H9 (cell line): ENCODE results near the gene SCOC. TPM values are rescaled to one million over a fixed set of nuclear protein-coding genes. Genes with fewer than 3 reads are reported as not detected.

Experiments used
- DNase-seq: peaks from one replicate; pipeline ENCODE4 v3.0.0-alpha.2; 2017
- H2AFZ ChIP-seq: one replicate; pipeline ENCODE4 v1.6.1; 2013; ENCODE audit warnings: mild to moderate bottlenecking, low read length, control low read depth, moderate library complexity
- H2AK5ac ChIP-seq: 2 replicates; pipeline ENCODE4 v1.6.1; 2013; ENCODE audit warnings: low read length, control low read depth, mixed read lengths; ENCODE audit not compliant: insufficient read length
- H2BK120ac ChIP-seq: one replicate; pipeline ENCODE4 v1.6.1; 2013; ENCODE audit warnings: low read depth, mild to moderate bottlenecking, low read length, control low read depth, inconsistent platforms; ENCODE audit not compliant: poor library complexity, severe bottlenecking
- H2BK12ac ChIP-seq: 2 replicates; pipeline ENCODE4 v1.6.1; 2013; ENCODE audit warnings: low read length, control low read depth, mixed read lengths, low read depth; ENCODE audit not compliant: insufficient read length
- H2BK15ac ChIP-seq: 2 replicates; pipeline ENCODE4 v1.6.1; 2013; ENCODE audit warnings: low read depth, low read length, control low read depth
- H2BK20ac ChIP-seq: one replicate; pipeline ENCODE4 v1.6.1; 2013; ENCODE audit warnings: low read depth, mild to moderate bottlenecking, low read length, control low read depth, inconsistent platforms; ENCODE audit not compliant: poor library complexity, severe bottlenecking
- H2BK5ac ChIP-seq: 2 replicates; pipeline ENCODE4 v1.6.1; 2013; ENCODE audit warnings: low read length, control low read depth, mixed read lengths; ENCODE audit not compliant: insufficient read length
- H3K14ac ChIP-seq: 2 replicates; pipeline ENCODE4 v1.6.1; 2013; ENCODE audit warnings: low read length, control low read depth; ENCODE audit not compliant: insufficient read depth
- H3K18ac ChIP-seq: 2 replicates; pipeline ENCODE4 v1.6.1; 2013; ENCODE audit warnings: low read depth, mild to moderate bottlenecking, mixed read lengths, low read length, control low read depth; ENCODE audit not compliant: insufficient read length
- H3K23ac ChIP-seq: 2 replicates; pipeline ENCODE4 v1.6.1; 2013; ENCODE audit warnings: low read length, control low read depth, mixed read lengths, low read depth; ENCODE audit not compliant: insufficient read length
- H3K23me2 ChIP-seq: 2 replicates; pipeline ENCODE4 v1.6.1; 2013; ENCODE audit warnings: low read depth, mild to moderate bottlenecking, mixed read lengths, low read length, control low read depth; ENCODE audit not compliant: insufficient read length, poor library complexity, severe bottlenecking
- H3K27ac ChIP-seq: 2 replicates; pipeline ENCODE4 v1.5.1; 2013; ENCODE audit warnings: low read length, control low read depth, mixed read lengths, low read depth; ENCODE audit not compliant: insufficient read length
- H3K27me3 ChIP-seq: 2 replicates; pipeline ENCODE4 v1.6.1; 2013; ENCODE audit warnings: low read length, control low read depth, inconsistent platforms; ENCODE audit not compliant: insufficient read depth
- H3K4ac ChIP-seq: 2 replicates; pipeline ENCODE4 v1.6.1; 2013; ENCODE audit warnings: low read depth, mild to moderate bottlenecking, control low read depth, inconsistent platforms, low read length, moderate library complexity
- H3K4me1 ChIP-seq: 2 replicates; pipeline ENCODE4 v1.6.1; 2013; ENCODE audit warnings: low read length, control low read depth, inconsistent platforms; ENCODE audit not compliant: insufficient read depth
- H3K4me2 ChIP-seq: 2 replicates; pipeline ENCODE4 v1.6.1; 2013; ENCODE audit warnings: low read length, control low read depth, mixed read lengths; ENCODE audit not compliant: insufficient read length, insufficient read depth
- H3K56ac ChIP-seq: 2 replicates; pipeline ENCODE4 v1.6.1; 2013; ENCODE audit warnings: low read depth, mild to moderate bottlenecking, mixed read lengths, low read length, control low read depth; ENCODE audit not compliant: insufficient read length
- H3K79me1 ChIP-seq: 2 replicates; pipeline ENCODE4 v1.6.1; 2013; ENCODE audit warnings: low read depth, mild to moderate bottlenecking, moderate library complexity, low read length, control low read depth, inconsistent platforms; ENCODE audit not compliant: insufficient read depth, poor library complexity, severe bottlenecking
- H3K79me2 ChIP-seq: 2 replicates; pipeline ENCODE4 v1.6.1; 2013; ENCODE audit warnings: low read length, control low read depth, inconsistent platforms; ENCODE audit not compliant: insufficient read depth
- H3K9ac ChIP-seq: 2 replicates; pipeline ENCODE4 v1.6.1; 2013; ENCODE audit warnings: low read length, control low read depth, mixed read lengths; ENCODE audit not compliant: insufficient read length; ENCODE audit errors: extremely low read depth
- H3K9me3 ChIP-seq: one replicate; pipeline ENCODE4 v1.6.1; 2013; ENCODE audit warnings: low read depth, low read length, inconsistent platforms; ENCODE audit not compliant: control insufficient read depth
- H3T11ph ChIP-seq: one replicate; pipeline ENCODE4 v1.6.1; 2013; ENCODE audit warnings: mild to moderate bottlenecking, low read length, control low read depth, inconsistent platforms
- H4K20me1 ChIP-seq: one replicate; pipeline ENCODE4 v1.6.1; 2013; ENCODE audit not compliant: control insufficient read depth, insufficient read length, insufficient read depth
- H4K5ac ChIP-seq: 2 replicates; pipeline ENCODE4 v1.6.1; 2013; ENCODE audit warnings: low read depth, mild to moderate bottlenecking, mixed read lengths, low read length, control low read depth; ENCODE audit not compliant: insufficient read length
- H4K8ac ChIP-seq: replicated peaks from 2 replicates; pipeline ENCODE4 v1.6.1; 2013; ENCODE audit warnings: low read length, control low read depth, mixed read lengths, low read depth; ENCODE audit not compliant: insufficient read length
- H4K91ac ChIP-seq: 2 replicates; pipeline ENCODE4 v1.6.1; 2013; ENCODE audit warnings: low read depth, mild to moderate bottlenecking, moderate library complexity, mixed read lengths, low read length, control low read depth; ENCODE audit not compliant: insufficient read length
- H3K27ac Mint-ChIP-seq, 3 experiments: 2 replicates in 2 of 3; 3 replicates in 1 of 3; pipeline ENCODE4 v1.8.0; 2020 to 2021; ENCODE audit warnings: mixed read lengths in 3 of 3, mild to moderate bottlenecking in 1 of 3, moderate library complexity in 1 of 3
- H3K27me3 Mint-ChIP-seq: 2 replicates; pipeline ENCODE4 v1.8.0; 2021; ENCODE audit warnings: low read depth, mild to moderate bottlenecking, moderate library complexity, mixed read lengths
- H3K36me3 Mint-ChIP-seq, 3 experiments: 2 replicates in 2 of 3; 3 replicates in 1 of 3; pipeline ENCODE4 v1.8.0; 2020 to 2021; ENCODE audit warnings: low read depth in 3 of 3, mixed read lengths in 3 of 3; ENCODE audit not compliant: insufficient read depth in 1 of 3
- H3K4me1 Mint-ChIP-seq, 2 experiments: 2 replicates each; pipeline ENCODE4 v1.8.0; 2020; ENCODE audit warnings: mixed read lengths in 2 of 2
- H3K4me3 Mint-ChIP-seq, 2 experiments: 2 replicates in 1 of 2; 3 replicates in 1 of 2; pipeline ENCODE4 v1.8.0; 2020 to 2021; ENCODE audit warnings: mild to moderate bottlenecking in 2 of 2, mixed read lengths in 2 of 2, moderate library complexity in 1 of 2
- H3K9me3 Mint-ChIP-seq, 2 experiments: 2 replicates in 1 of 2; 3 replicates in 1 of 2; pipeline ENCODE4 v1.8.0; 2020; ENCODE audit warnings: mild to moderate bottlenecking in 2 of 2, mixed read lengths in 2 of 2, moderate library complexity in 1 of 2
- CTCF ChIP-seq: fragments of 200-600 bp; sonication (generic); conservative IDR thresholded peaks from 3 replicates; pipeline ENCODE4 v1.8.0; 2021; ENCODE audit warnings: antibody characterized with exemption, mild to moderate bottlenecking
- WGBS: extraction: QIAGEN DNeasy Blood & Tissue Kit; methylation state at CpG from one replicate; pipeline ENCODE4 v1.1.7; 2013; ENCODE audit warnings: missing lambda C conversion rate, low lambda C conversion rate, mixed read lengths; ENCODE audit not compliant: insufficient read length; ENCODE audit errors: extremely low coverage; 5-methylcytosine and 5-hydroxymethylcytosine counted together
- total RNA-seq: library from RNA; stranded (reverse); gene quantifications from 2 replicates; pipeline ENCODE4 v1.2.1, GENCODE V29; 2021

Gene SCOC
- total RNA-seq, 1 experiment from 2014 or later, result 29.4 TPM

DNA sequence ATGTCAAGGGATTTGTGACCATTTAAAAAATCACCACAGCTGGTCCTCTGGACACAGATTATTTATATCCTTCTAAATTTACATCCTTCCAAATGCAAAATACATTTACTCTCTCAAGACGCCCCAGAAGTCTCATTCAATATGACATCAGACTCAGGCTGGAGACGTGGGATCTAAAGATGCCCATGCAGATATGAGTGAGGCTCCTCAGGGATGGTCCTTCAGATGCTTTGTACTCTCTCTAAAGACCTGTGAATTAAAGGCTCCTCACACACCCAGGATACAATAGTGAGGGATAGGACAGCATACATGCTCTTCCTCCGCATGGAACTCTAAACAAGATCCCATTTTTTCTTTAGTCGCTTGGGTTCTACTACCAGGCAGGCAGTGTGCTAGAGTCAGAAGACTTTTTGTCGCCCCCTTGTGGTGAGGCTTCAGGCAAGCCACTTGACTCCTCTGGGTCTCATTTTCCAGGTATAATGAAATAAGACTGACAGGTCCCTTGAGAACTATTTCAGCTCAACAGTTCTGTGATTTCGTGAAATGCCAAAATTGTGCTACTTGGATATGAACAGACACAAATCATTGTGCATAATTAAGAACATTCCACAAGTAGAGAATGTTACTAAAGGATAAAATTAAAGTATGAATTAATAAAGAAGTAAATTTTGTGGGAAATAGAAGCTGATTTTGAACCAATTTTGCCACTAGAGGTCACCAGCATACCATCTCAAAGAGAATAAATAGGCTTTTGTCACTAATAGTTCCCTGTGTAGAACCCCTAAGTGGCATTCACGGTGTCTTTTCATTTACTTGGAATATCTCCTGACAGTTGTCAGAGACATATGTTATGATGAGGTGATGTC, 13.7 kb upstream of the SCOC start:
- DNase-seq, result peak; percentile 85
- Mint-ChIP-seq H3K27me3 (peaks cover 16% of the 10 kb centered on the region), H3K4me1 (no peaks in the 10 kb centered on the region), H3K27ac (no peak overlapping the region), H3K9me3 (no peaks in the 10 kb centered on the region), H3K4me3 (no peak overlapping the region), H3K36me3 (no peaks in the 10 kb centered on the region)
- H3K4ac ChIP-seq, result no peak overlapping the region
- H2BK12ac ChIP-seq, result no peak overlapping the region
- no peak overlapping the region for H3K56ac ChIP-seq
- H4K8ac ChIP-seq, result no peak overlapping the region
- no peak overlapping the region for H4K91ac ChIP-seq
- peak; percentile 92 for TF ChIP-seq CTCF
- H3K79me2 ChIP-seq, result no peaks in the 10 kb centered on the region
- no peak overlapping the region for H2BK5ac ChIP-seq
- no peak overlapping the region for H4K5ac ChIP-seq
- H2BK15ac ChIP-seq, result no peak overlapping the region
- H3K9me3 ChIP-seq, result no peaks in the 10 kb centered on the region
- H2AFZ ChIP-seq, result no peak overlapping the region
- no peak overlapping the region for H3K14ac ChIP-seq
- H3T11ph ChIP-seq, result no peak overlapping the region
- no peaks in the 10 kb centered on the region for H3K79me1 ChIP-seq
- H4K20me1 ChIP-seq, result no peaks in the 10 kb centered on the region
- H3K4me2 ChIP-seq, result no peak overlapping the region
- H3K18ac ChIP-seq, result no peak overlapping the region
- H3K23me2 ChIP-seq, result no peaks in the 10 kb centered on the region
- H3K27ac ChIP-seq, result no peak overlapping the region
- H3K27me3 ChIP-seq, result no peaks in the 10 kb centered on the region
- no peak overlapping the region for H3K23ac ChIP-seq
- H3K4me1 ChIP-seq, result no peaks in the 10 kb centered on the region
- no peak overlapping the region for H2AK5ac ChIP-seq
- no peak overlapping the region for H3K9ac ChIP-seq
- WGBS, result no CpG with 5 or more reads among the region's 7 CpGs
- H2BK120ac ChIP-seq, result no peak overlapping the region
- H2BK20ac ChIP-seq, result no peak overlapping the region
